Keratinocyte (primary cell): ENCODE results near the gene SLC17A5. TPM values are rescaled to one million over a fixed set of nuclear protein-coding genes. Genes with fewer than 3 reads are reported as not detected.
"Not testable (repeated sequence)": the region's sequence is repeated elsewhere in the genome, so short reads cannot be mapped to it uniquely, and the experiment has no call there.

Experiments
- DNase-seq: peaks from one replicate; pipeline ENCODE4 v3.0.0-alpha.2; 2011; ENCODE audit warnings: low read depth, missing footprints, low spot score
- FAIRE-seq: peaks from 2 replicates; lab custom pipeline; 2011; peaks lifted over from hg19 to GRCh38; lab: Jason Lieb, UNC
- H2AFZ ChIP-seq: 2 replicates; pipeline ENCODE4 v1.6.0; 2012; ENCODE audit warnings: low read length, control low read depth, inconsistent platforms; ENCODE audit not compliant: control insufficient read depth
- H3K27ac ChIP-seq: 2 replicates; pipeline ENCODE4 v1.5.1; 2011; ENCODE audit warnings: low read length; ENCODE audit not compliant: control insufficient read depth, insufficient read depth
- H3K27me3 ChIP-seq: 3 replicates; pipeline ENCODE4 v1.6.0; 2011; ENCODE audit warnings: low read length; ENCODE audit not compliant: control insufficient read depth, insufficient read depth; ENCODE audit errors: extremely low read depth
- H3K36me3 ChIP-seq, 2 experiments: 2 replicates in 1 of 2; 3 replicates in 1 of 2; pipeline ENCODE4 v1.5.1; 2011; ENCODE audit warnings: low read length in 2 of 2, mild to moderate bottlenecking in 1 of 2; ENCODE audit not compliant: control insufficient read depth in 2 of 2, insufficient read depth in 2 of 2; ENCODE audit errors: extremely low read depth in 1 of 2
- H3K4me1 ChIP-seq: 3 replicates; pipeline ENCODE4 v1.5.1; 2011; ENCODE audit warnings: low read length; ENCODE audit not compliant: control insufficient read depth, insufficient read depth; ENCODE audit errors: extremely low read depth
- H3K4me2 ChIP-seq: 3 replicates; pipeline ENCODE4 v1.6.0; 2011; ENCODE audit warnings: low read depth, low read length; ENCODE audit not compliant: control insufficient read depth, insufficient read depth; ENCODE audit errors: extremely low read depth
- H3K4me3 ChIP-seq, 3 experiments: fragments of 200-600 bp in 1 of 3; sonication (generic) in 1 of 3; 2 replicates in 2 of 3; 3 replicates in 1 of 3; pipeline ENCODE4 v1.5.1; 2011 to 2016; ENCODE audit warnings: low read length in 3 of 3, mild to moderate bottlenecking in 3 of 3, control low read depth in 2 of 3, inconsistent platforms in 1 of 3, low read depth in 1 of 3, mixed read lengths in 1 of 3, mixed run types in 1 of 3, moderate library complexity in 1 of 3; ENCODE audit not compliant: control insufficient read depth in 2 of 3, insufficient read depth in 2 of 3; ENCODE audit errors: extremely low read depth in 1 of 3
- H3K79me2 ChIP-seq: 2 replicates; pipeline ENCODE4 v1.6.0; 2012; ENCODE audit warnings: low read length; ENCODE audit not compliant: control insufficient read depth, insufficient read depth
- H3K9ac ChIP-seq: 3 replicates; pipeline ENCODE4 v1.6.0; 2011; ENCODE audit warnings: low read length; ENCODE audit not compliant: control insufficient read depth, insufficient read depth; ENCODE audit errors: extremely low read depth
- H3K9me1 ChIP-seq: 3 replicates; pipeline ENCODE4 v1.6.0; 2011; ENCODE audit warnings: low read length; ENCODE audit not compliant: control insufficient read depth, insufficient read depth; ENCODE audit errors: extremely low read depth
- H3K9me3 ChIP-seq: 2 replicates; pipeline ENCODE4 v1.5.1; 2012; ENCODE audit warnings: low read depth, low read length; ENCODE audit not compliant: control insufficient read depth
- H4K20me1 ChIP-seq: 3 replicates; pipeline ENCODE4 v1.6.0; 2011; ENCODE audit warnings: low read length; ENCODE audit not compliant: control insufficient read depth, insufficient read depth; ENCODE audit errors: extremely low read depth
- CTCF ChIP-seq, 3 experiments: IDR thresholded peaks in 1 of 3; conservative IDR thresholded peaks in 1 of 3; optimal IDR thresholded peaks in 1 of 3; 2 replicates in 2 of 3; 3 replicates in 1 of 3; pipeline versions ENCODE3 to v1.5.1; 2011; ENCODE audit warnings: low read length in 3 of 3, mild to moderate bottlenecking in 3 of 3, moderate library complexity in 2 of 3, control low read depth in 1 of 3, inconsistent platforms in 1 of 3; ENCODE audit not compliant: insufficient read depth in 2 of 3; ENCODE audit errors: extremely low read depth in 1 of 3
- EZH2 ChIP-seq: IDR thresholded peaks from one replicate; pipeline ENCODE4 v1.6.1; 2012; ENCODE audit warnings: inconsistent platforms, mild to moderate bottlenecking, low read length, moderate library complexity
- dilution Hi-C: fragments of 300-500 bp; cut with MboI; formaldehyde crosslinking; loops from one replicate; pipeline ENCODE4 v1.7.0; 2020; ENCODE audit warnings: low sequenced_read_pairs; ENCODE audit not compliant: extremely low pct_ligation_motif_present
- polyA plus RNA-seq, 5 experiments: library from polyadenylated mRNA; depleted of rRNA in 3 of 5; stranded (reverse) in 3 of 5; stranded (forward) in 1 of 5; unstranded in 1 of 5; fragments of >200 nt; gene quantifications; 1 replicate in 1 of 5; 2 replicates in 3 of 5; 3 replicates in 1 of 5; pipeline versions ENCODE4 v1.2.1 to v1.2.3, GENCODE V29; 2011 to 2012; ENCODE audit warnings: missing spikeins in 2 of 5, low read depth in 1 of 5, low replicate concordance in 1 of 5

SLC17A5 gene
- polyA plus RNA-seq, 1 donor (not counting 4 experiments of a cell fraction or from before 2014, with no cell fraction given) = 8.7 TPM

- no peaks in the 10 kb centered on the region for H4K20me1 ChIP-seq
- no peaks in the 10 kb centered on the region for H3K27me3 ChIP-seq
- DNase-seq (no peak), FAIRE-seq (no peak)
- H3K4me3 ChIP-seq = no peak overlapping the region
- H3K9ac ChIP-seq = no peak overlapping the region
- H3K79me2 ChIP-seq = no peaks in the 10 kb centered on the region
- peaks cover 5% of the 10 kb centered on the region for H3K4me1 ChIP-seq
- no peaks in the 10 kb centered on the region for H3K9me3 ChIP-seq
- H3K36me3 ChIP-seq = no peaks in the 10 kb centered on the region
- no peak overlapping the region for H3K27ac ChIP-seq
- dilution Hi-C loops = no loop called here
- H3K9me1 ChIP-seq = no peaks in the 10 kb centered on the region
- no peak for TF ChIP-seq EZH2
- no peak for TF ChIP-seq CTCF (optimal IDR thresholded peaks at IDR 0.05 in 1 of 3, IDR thresholded peaks at IDR 0.05 in 1 of 3, conservative IDR thresholded peaks at IDR 0.05 in 1 of 3; ENCODE audit: extremely low read depth in 1 of 3, insufficient read depth in 2 of 3, low read length in 3 of 3)
- no peak overlapping the region for H2AFZ ChIP-seq
- no peak overlapping the region for H3K4me2 ChIP-seq
These were observed 84.7 kb downstream of the SLC17A5 start for GRCh38 chr6:73569121-73569520.

- FAIRE-seq = no peak
- Histone ChIP-seq H3K27ac (no peak overlapping the region), H3K9me1 (no peaks in the 10 kb centered on the region), H3K9me3 (no peaks in the 10 kb centered on the region), H3K9ac (no peak overlapping the region), H4K20me1 (no peaks in the 10 kb centered on the region), H3K27me3 (no peaks in the 10 kb centered on the region), H3K36me3 (no peaks in the 10 kb centered on the region), H3K4me2 (no peak overlapping the region), H3K4me3 (no peak overlapping the region), H2AFZ (no peak overlapping the region), H3K4me1 (peaks cover 5% of the 10 kb centered on the region), H3K79me2 (no peaks in the 10 kb centered on the region)
- TF ChIP-seq EZH2 (no peak), CTCF (optimal IDR thresholded peaks at IDR 0.05 in 1 of 3, IDR thresholded peaks at IDR 0.05 in 1 of 3, conservative IDR thresholded peaks at IDR 0.05 in 1 of 3; ENCODE audit: extremely low read depth in 1 of 3, insufficient read depth in 2 of 3, low read length in 3 of 3) (no peak)
- dilution Hi-C loops = no loop called here
- DNase-seq = no peak
These were observed 86.7 kb downstream of the SLC17A5 start for GRCh38 chr6:73566954-73567591.

- DNase-seq, H3K27ac ChIP-seq, H3K27me3 ChIP-seq, H4K20me1 ChIP-seq, H3K4me2 ChIP-seq, H2AFZ ChIP-seq, H3K79me2 ChIP-seq, H3K36me3 ChIP-seq, H3K4me1 ChIP-seq, H3K4me3 ChIP-seq, H3K9me3 ChIP-seq, H3K9ac ChIP-seq, H3K9me1 ChIP-seq, FAIRE-seq, dilution Hi-C loops: not testable (repeated sequence)
These were observed 87.3 kb downstream of the SLC17A5 start for GRCh38 chr6:73566486-73566871.
